Subcutaneous adipose tissue (tissue), 4 donors: ENCODE data around the gene USPL1. TPM values are rescaled to one million over a fixed set of nuclear protein-coding genes. Genes with fewer than 3 reads are reported as not detected.

ENCODE experiments used
- total RNA-seq, 4 donors: library from RNA; depleted of rRNA; stranded (reverse); fragments of >200 nt; gene quantifications; one replicate each; pipeline ENCODE4 v1.1.0, GENCODE V29; 2016
- TF ChIP-seq, protein P1 (sequence below): fragments of 450-650 bp; IDR thresholded peaks from one replicate; pipeline ENCODE4 v1.5.1; 2016; ENCODE audit warnings: low read depth, mild to moderate bottlenecking, control low read depth, antibody characterized with exemption, moderate library complexity

The USPL1 gene
- total RNA-seq, 4 donors from 2014 or later, result 24.3 to 47.8 (median 25.9) TPM

DNA sequence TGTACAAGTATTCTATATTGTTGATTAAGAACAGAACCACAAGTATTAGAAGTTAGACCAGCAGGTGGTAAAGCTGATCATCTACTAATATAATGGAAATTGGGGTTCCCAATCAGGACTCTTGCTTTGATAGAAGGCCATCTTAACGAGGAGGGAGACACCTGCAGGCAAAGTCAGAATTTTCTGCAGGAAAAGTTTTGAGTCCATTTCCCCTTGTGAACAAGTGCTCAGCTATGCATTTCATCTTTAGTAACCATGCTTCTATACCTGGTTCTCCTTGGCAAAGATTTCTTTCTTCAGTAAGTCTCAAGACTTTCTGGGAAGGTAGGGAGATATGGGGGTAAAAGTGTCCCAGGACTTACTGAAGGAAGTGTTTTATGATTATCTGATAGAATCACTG, 36.1 kb upstream of the USPL1 start:
- TF ChIP-seq, protein P1, sequence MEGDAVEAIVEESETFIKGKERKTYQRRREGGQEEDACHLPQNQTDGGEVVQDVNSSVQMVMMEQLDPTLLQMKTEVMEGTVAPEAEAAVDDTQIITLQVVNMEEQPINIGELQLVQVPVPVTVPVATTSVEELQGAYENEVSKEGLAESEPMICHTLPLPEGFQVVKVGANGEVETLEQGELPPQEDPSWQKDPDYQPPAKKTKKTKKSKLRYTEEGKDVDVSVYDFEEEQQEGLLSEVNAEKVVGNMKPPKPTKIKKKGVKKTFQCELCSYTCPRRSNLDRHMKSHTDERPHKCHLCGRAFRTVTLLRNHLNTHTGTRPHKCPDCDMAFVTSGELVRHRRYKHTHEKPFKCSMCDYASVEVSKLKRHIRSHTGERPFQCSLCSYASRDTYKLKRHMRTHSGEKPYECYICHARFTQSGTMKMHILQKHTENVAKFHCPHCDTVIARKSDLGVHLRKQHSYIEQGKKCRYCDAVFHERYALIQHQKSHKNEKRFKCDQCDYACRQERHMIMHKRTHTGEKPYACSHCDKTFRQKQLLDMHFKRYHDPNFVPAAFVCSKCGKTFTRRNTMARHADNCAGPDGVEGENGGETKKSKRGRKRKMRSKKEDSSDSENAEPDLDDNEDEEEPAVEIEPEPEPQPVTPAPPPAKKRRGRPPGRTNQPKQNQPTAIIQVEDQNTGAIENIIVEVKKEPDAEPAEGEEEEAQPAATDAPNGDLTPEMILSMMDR, result no peak

GRCh38 chr13:30584051-30584731, 33.5 kb upstream of the USPL1 start:
- TF ChIP-seq, protein P1, result no peak

GRCh38 chr13:30585748-30586262, 31.9 kb upstream of the USPL1 start:
- TF ChIP-seq, protein P1, result no peak

- TF ChIP-seq, protein P1, result no peak
Measured at GRCh38 chr13:30587231-30587630, 30.5 kb upstream of the USPL1 start.

GRCh38 chr13:30587739-30588138, 30.0 kb upstream of the USPL1 start:
- TF ChIP-seq, protein P1, result no peak

DNA sequence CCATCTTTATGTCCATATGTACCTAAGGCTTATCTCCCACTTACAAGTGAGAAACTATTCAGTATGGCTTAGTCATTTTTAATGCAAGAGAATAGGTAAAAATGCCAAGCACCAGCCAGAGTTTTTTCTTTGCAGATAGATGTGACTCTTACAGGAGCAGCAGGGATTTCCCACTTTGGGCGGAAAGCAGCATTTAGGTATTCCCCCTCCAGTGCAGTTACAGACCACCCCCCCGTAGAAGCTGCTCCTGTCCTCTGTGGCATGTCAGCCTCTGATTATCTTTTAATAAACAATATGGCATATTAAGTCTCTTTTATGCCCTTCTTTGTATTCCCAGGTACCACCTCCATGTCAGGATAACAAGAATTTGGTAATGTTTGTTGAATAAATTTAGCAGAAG, 24.7 kb upstream of the USPL1 start:
- TF ChIP-seq, protein P1, result no peak

DNA sequence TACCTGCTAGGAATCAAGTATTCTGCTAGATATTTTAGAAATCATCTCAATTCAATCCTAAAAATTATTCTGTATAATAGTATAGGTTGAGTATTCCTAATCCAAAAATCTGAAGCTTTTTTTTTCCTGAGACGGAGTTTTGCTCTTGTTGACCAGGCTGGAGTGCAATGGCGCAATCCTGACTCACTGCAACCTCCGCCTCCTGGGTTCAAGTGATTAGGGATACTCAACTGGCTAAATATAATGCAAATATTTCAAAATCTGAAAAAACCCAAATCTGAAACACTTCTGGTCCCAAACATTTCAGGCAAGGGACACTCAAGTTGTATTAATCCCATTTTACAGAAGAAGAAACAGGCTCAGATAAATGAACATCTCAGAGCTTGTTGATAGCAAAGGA, 17.2 kb upstream of the USPL1 start:
- TF ChIP-seq, protein P1, result no peak
